GM12878 (cell line): ENCODE results near the gene RNF31. TPM values are rescaled to one million over a fixed set of nuclear protein-coding genes. Genes with fewer than 3 reads are reported as not detected.

Experiments
- ATAC-seq: fragments of 200-7000 bp; cut with Tn5 transposase; 3 replicates; pipeline ENCODE4 v1.9.1; 2020; ENCODE audit warnings: mild to moderate bottlenecking, moderate library complexity
- BruUV-seq: library from RNA; stranded (reverse); fragments of 400-500 nt; replicated peaks from 2 replicates; lab custom pipeline; 2021; lab: Mats Ljungman, UMichigan
- CTCF ChIA-PET: fragments of 300-600 bp; sonication (Branson Sonifier 250); formaldehyde crosslinking; extraction: SDS; loops from one replicate; lab custom pipeline; 2021; ENCODE audit warnings: inconsistent platforms; lab: Yijun Ruan, JAX
- POLR2A ChIA-PET: fragments of 350-600 bp; formaldehyde crosslinking; extraction: SDS; loops from one replicate; lab custom pipeline; 2021; ENCODE audit warnings: inconsistent platforms; lab: Charles Lee
- RAD21 ChIA-PET: fragments of 300-600 bp; sonication (Branson Sonifier 250); formaldehyde crosslinking; loops from one replicate; lab custom pipeline; 2023; ENCODE audit warnings: antibody characterized with exemption; ENCODE audit not compliant: unreplicated experiment; lab: Charles Lee
- SMC1A ChIA-PET: fragments of 300-600 bp; sonication (Branson Sonifier 250); formaldehyde crosslinking; loops from one replicate; lab custom pipeline; 2023; ENCODE audit not compliant: unreplicated experiment, uncharacterized antibody; lab: Charles Lee
- DNase-seq: peaks from one replicate; pipeline ENCODE4 v3.0.0-alpha.2; 2011; ENCODE audit warnings: low read depth, low spot score
- FAIRE-seq: peaks from 3 replicates; lab custom pipeline; 2011; peaks lifted over from hg19 to GRCh38; lab: Jason Lieb, UNC
- H2AFZ ChIP-seq: 2 replicates; pipeline ENCODE4 v1.6.0; 2011; ENCODE audit warnings: low read depth, low read length, control low read depth; ENCODE audit not compliant: control insufficient read depth
- H3K27ac ChIP-seq: 2 replicates; pipeline ENCODE4 v1.5.1; 2011; ENCODE audit warnings: control low read depth; ENCODE audit not compliant: control insufficient read depth, insufficient read depth
- H3K27me3 ChIP-seq, 2 experiments: replicated peaks in 1 of 2; 2 replicates each; pipeline versions ENCODE4 v1.6.0 to v1.6.1; 2011; ENCODE audit warnings: low read length in 1 of 2; ENCODE audit not compliant: control insufficient read depth in 2 of 2, insufficient read depth in 2 of 2
- H3K36me3 ChIP-seq, 2 experiments: 2 replicates each; pipeline ENCODE4 v1.5.1; 2011; ENCODE audit warnings: low read length in 1 of 2; ENCODE audit not compliant: control insufficient read depth in 2 of 2, insufficient read depth in 2 of 2
- H3K4me1 ChIP-seq: 2 replicates; pipeline ENCODE4 v1.6.1; 2011; ENCODE audit warnings: mild to moderate bottlenecking, low read length, moderate library complexity, mixed read lengths; ENCODE audit not compliant: control insufficient read depth, insufficient read depth
- H3K4me2 ChIP-seq: 2 replicates; pipeline ENCODE4 v1.6.0; 2011; ENCODE audit warnings: control low read depth; ENCODE audit not compliant: control insufficient read depth, insufficient read depth
- H3K4me3 ChIP-seq: fragments of 200-600 bp; sonication (generic); 2 replicates; pipeline ENCODE4 v1.5.1; 2016
- H3K79me2 ChIP-seq: 2 replicates; pipeline ENCODE4 v1.6.0; 2011; ENCODE audit warnings: low read length; ENCODE audit not compliant: control insufficient read depth, insufficient read depth
- H3K9ac ChIP-seq: 2 replicates; pipeline ENCODE4 v1.8.0; 2011; ENCODE audit warnings: low read length, control low read depth, mixed read lengths; ENCODE audit not compliant: control insufficient read depth, insufficient read depth
- H3K9me3 ChIP-seq: replicated peaks from 3 replicates; pipeline ENCODE4 v1.5.1; 2011; ENCODE audit warnings: mild to moderate bottlenecking, low read length; ENCODE audit not compliant: control insufficient read depth, insufficient read depth
- H4K20me1 ChIP-seq: 2 replicates; pipeline ENCODE4 v1.6.0; 2011; ENCODE audit not compliant: control insufficient read depth, insufficient read depth
- BCLAF1 ChIP-seq: fragments of 450-650 bp; IDR thresholded peaks from 2 replicates; pipeline ENCODE4 v1.6.1; 2017; ENCODE audit warnings: antibody characterized with exemption, mild to moderate bottlenecking, moderate library complexity
- E4F1 ChIP-seq: fragments of 450-650 bp; IDR thresholded peaks from 2 replicates; pipeline ENCODE4 v1.6.1; 2018; ENCODE audit warnings: borderline replicate concordance, mild to moderate bottlenecking; ENCODE audit not compliant: partially characterized antibody
- HCFC1 ChIP-seq: fragments of 150-350 bp; IDR thresholded peaks from 2 replicates; pipeline ENCODE4 v1.6.1; 2014; ENCODE audit warnings: low read length
- KDM1A ChIP-seq: fragments of 200-600 bp; sonication (generic); IDR thresholded peaks from 2 replicates; pipeline ENCODE4 v1.6.1; 2016; ENCODE audit warnings: borderline replicate concordance
- PML ChIP-seq: IDR thresholded peaks from 2 replicates; pipeline ENCODE4 v1.6.1; 2012; ENCODE audit warnings: low read length, inconsistent platforms
- SIN3A ChIP-seq: IDR thresholded peaks from 2 replicates; pipeline ENCODE4 v1.6.1; 2012; ENCODE audit warnings: low read depth, low read length, improper control_type of control experiment
- SMAD5 ChIP-seq: IDR thresholded peaks from 2 replicates; pipeline ENCODE4 v1.6.1; 2016; ENCODE audit warnings: antibody characterized with exemption, low read depth
- SREBF1 ChIP-seq: IDR thresholded peaks from 2 replicates; pipeline ENCODE4 v1.6.1; 2012; ENCODE audit warnings: mild to moderate bottlenecking, low read length
- ZBTB4 ChIP-seq: fragments of 450-650 bp; formaldehyde crosslinking; IDR thresholded peaks from 2 replicates; pipeline ENCODE4 v1.4.0; 2022; ENCODE audit warnings: mild to moderate bottlenecking, moderate library complexity
- WGBS: methylation state at CpG from one replicate; pipeline ENCODE4 v1.1.6; 2016; ENCODE audit warnings: low lambda C conversion rate; ENCODE audit not compliant: insufficient replicate concordance, insufficient coverage; ENCODE audit errors: missing lambda C conversion rate; 5-methylcytosine and 5-hydroxymethylcytosine counted together
- in situ Hi-C: fragments of 300-500 bp; cut with MboI; formaldehyde crosslinking; loops from 9 replicates; pipeline ENCODE4 v1.14.3; 2018; ENCODE audit warnings: mixed read lengths
- intact Hi-C: fragments of 100-400 bp; cut with micrococcal nuclease; formaldehyde crosslinking; loops from one replicate; pipeline ENCODE4 v1.14.2; 2022; ENCODE audit not compliant: unreplicated experiment
- polyA plus RNA-seq, 11 experiments: library from polyadenylated mRNA; depleted of rRNA in 4 of 11; unstranded in 6 of 11; stranded (reverse) in 5 of 11; fragments of >200 nt; fragmentation: Nextera tagmentation in 4 of 11; fragmentation: Illumina TruSeq in 1 of 11; extraction: Ambion mirVana in 4 of 11; extraction: Trizol in 1 of 11; gene quantifications; 1 replicate in 1 of 11; 2 replicates in 10 of 11; pipeline versions ENCODE4 v1.2.1 to v1.2.3, GENCODE V29; 2011 to 2016; ENCODE audit warnings: inconsistent platforms in 2 of 11, missing spikeins in 2 of 11, low read depth in 1 of 11
- total RNA-seq, 4 experiments: library from RNA; depleted of rRNA in 3 of 4; stranded (reverse); fragments of >200 nt in 3 of 4; fragmentation: Illumina TruSeq in 1 of 4; extraction: Trizol in 1 of 4; gene quantifications; 2 replicates each; pipeline versions ENCODE4 v1.2.1 to v1.2.3, GENCODE V29; 2013 to 2021

RNF31 gene
- total and polyA plus RNA-seq, 10 of the 15 experiments (the other 5 are each of a cell fraction or from before 2014, with no cell fraction given) = 8.5 to 92.7 (median 52.0) TPM

GRCh38 chr14:24160499-24160849, 13.2 kb downstream of the RNF31 start (continued):
- TF ChIP-seq ZBTB4 (CRISPR knock-in tag) (no peak), SREBF1 (no peak), PML (no peak)

- ChIA-PET POLR2A (interaction anchor here (0.8 to 4.8 kb wide), 27 partner anchors 9 to 138 kb away, joined by 3 to 99 read pairs (median 8); partner anchors contain the start of genes CHMP4A, DCAF11, DHRS1 and EMC9), CTCF (interaction anchor here (0.8 to 4.2 kb wide), 39 partner anchors 9 to 529 kb away, joined by 3 to 63 read pairs (median 5); partner anchors contain the start of genes CARMIL3, CHMP4A, CIDEB and DCAF11), RAD21 (interaction anchor here (0.6 to 4.5 kb wide), 30 partner anchors 10 to 270 kb away, joined by 3 to 60 read pairs (median 8); partner anchors contain the start of genes CHMP4A, CIDEB, DCAF11 and EMC9), SMC1A (interaction anchor here (0.7 to 4.9 kb wide), 32 partner anchors 10 to 146 kb away, joined by 3 to 54 read pairs (median 5); partner anchors contain the start of genes CHMP4A, CIDEB, DCAF11 and DHRS1)
- Histone ChIP-seq H3K9me3 (no peaks in the 10 kb centered on the region), H3K27me3 (no peaks in the 10 kb centered on the region), H2AFZ (peak within 1 kb of the TSS; percentile 14), H3K9ac (peak within 1 kb of the TSS; percentile 83), H3K4me3 (peak within 1 kb of the TSS; percentile 99), H4K20me1 (no peaks in the 10 kb centered on the region), H3K4me2 (peak within 1 kb of the TSS; percentile 90), H3K27ac (peak within 1 kb of the TSS; percentile 96), H3K4me1 (peaks cover 38% of the 10 kb centered on the region), H3K79me2 (peaks cover 43% of the 10 kb centered on the region), H3K36me3 (peaks cover 42 to 50% of the 10 kb centered on the region in 2 experiments)
- in situ Hi-C loops (no loop called here), intact Hi-C loops (loop anchor here (1.0 kb wide), 6 partner anchors 14 to 147 kb away; partner anchors contain the start of genes CHMP4A, DCAF11, NRL and RNF31)
- peak; percentile 97 for FAIRE-seq
- no TSS peak for BruUV-seq
- DNase-seq = peak; percentile 98
- ATAC-seq = peak; percentile 91
- 0% methylated on average over 12 of the region's 12 CpGs for WGBS
- no peak for TF ChIP-seq HCFC1
- no peak for TF ChIP-seq KDM1A
- no peak for TF ChIP-seq E4F1
- peak; percentile 63 for TF ChIP-seq SIN3A
- TF ChIP-seq BCLAF1 = no peak
- peak; percentile 94; the same call in 1 of the 2 replicates for TF ChIP-seq SMAD5
These were observed 13.8 kb downstream of the RNF31 start, which contains the start of gene IRF9 for GRCh38 chr14:24160850-24161804. IRF9 (plus strand) TSS chr14:24161265; CDS start chr14:24162145, 880 bp downstream.
